Measurements from ENCODE around the gene PHACTR2. TPM values are rescaled to one million over a fixed set of nuclear protein-coding genes. Genes with fewer than 3 reads are reported as not detected.

The PHACTR2 gene
- total and polyA plus RNA-seq, 2 donors, result 5.5 to 9.8 TPM

- no peaks in the 10 kb centered on the region for H3K36me3 ChIP-seq (ENCODE audit: control insufficient read depth in 2 of 2, insufficient read depth in 2 of 2, low read length in 1 of 2)
- no peaks in the 10 kb centered on the region for H3K27me3 ChIP-seq (ENCODE audit: control insufficient read depth in 2 of 2, insufficient read depth in 1 of 2, low read length in 1 of 2)
- H3K4me1 ChIP-seq (ENCODE audit: control insufficient read depth in 2 of 2, insufficient read depth in 2 of 2, low read length in 2 of 2), result peaks cover 2 to 6% of the 10 kb centered on the region in 2 donors
- WGBS, result 97% methylated on average over 2 of the region's 2 CpGs
- no peak for DNase-seq (ENCODE audit: low read depth in 6 of 9, low spot score in 9 of 9)
- no peak overlapping the region for H3K4me3 ChIP-seq (ENCODE audit: low read length in 2 of 2)
- H3K9me3 ChIP-seq (ENCODE audit: control insufficient read depth in 2 of 2, insufficient read depth in 1 of 2, low read length in 1 of 2), result no peaks in the 10 kb centered on the region
- no peak overlapping the region for H3K27ac ChIP-seq (ENCODE audit: low read depth in 1 of 2, low read length in 1 of 2)
Observed at GRCh38 chr6:143740213-143740612, 62.4 kb downstream of the PHACTR2 start.

- H3K9me3 ChIP-seq (ENCODE audit: control insufficient read depth in 2 of 2, insufficient read depth in 1 of 2, low read length in 1 of 2), result no peaks in the 10 kb centered on the region
- no peak overlapping the region for H3K4me3 ChIP-seq (ENCODE audit: low read length in 2 of 2)
- H3K27ac ChIP-seq (ENCODE audit: low read depth in 1 of 2, low read length in 1 of 2), result no peak overlapping the region
- H3K4me1 ChIP-seq (ENCODE audit: control insufficient read depth in 2 of 2, insufficient read depth in 2 of 2, low read length in 2 of 2), result peaks cover 2 to 6% of the 10 kb centered on the region in 2 donors
- no peak for DNase-seq (ENCODE audit: low read depth in 6 of 9, low spot score in 9 of 9)
- H3K36me3 ChIP-seq (ENCODE audit: control insufficient read depth in 2 of 2, insufficient read depth in 2 of 2, low read length in 1 of 2), result no peaks in the 10 kb centered on the region
- no peaks in the 10 kb centered on the region for H3K27me3 ChIP-seq (ENCODE audit: control insufficient read depth in 2 of 2, insufficient read depth in 1 of 2, low read length in 1 of 2)
- WGBS, result 86% methylated on average over 3 of the region's 3 CpGs
Observed at GRCh38 chr6:143741480-143741879, 63.7 kb downstream of the PHACTR2 start.

GRCh38 chr6:143742070-143742954 is 64.5 kb downstream of the PHACTR2 start:
- Histone ChIP-seq H3K36me3 (ENCODE audit: control insufficient read depth in 2 of 2, insufficient read depth in 2 of 2, low read length in 1 of 2) (no peaks in the 10 kb centered on the region), H3K27ac (ENCODE audit: low read depth in 1 of 2, low read length in 1 of 2) (no peak overlapping the region), H3K9me3 (ENCODE audit: control insufficient read depth in 2 of 2, insufficient read depth in 1 of 2, low read length in 1 of 2) (no peaks in the 10 kb centered on the region), H3K27me3 (ENCODE audit: control insufficient read depth in 2 of 2, insufficient read depth in 1 of 2, low read length in 1 of 2) (no peaks in the 10 kb centered on the region), H3K4me1 (ENCODE audit: control insufficient read depth in 2 of 2, insufficient read depth in 2 of 2, low read length in 2 of 2) (peaks cover 2 to 6% of the 10 kb centered on the region in 2 donors), H3K4me3 (ENCODE audit: low read length in 2 of 2) (no peak overlapping the region)
- DNase-seq (ENCODE audit: low read depth in 6 of 9, low spot score in 9 of 9), result no peak
- 96% methylated on average over 6 of the region's 6 CpGs for WGBS

- H3K36me3 ChIP-seq (ENCODE audit: control insufficient read depth in 2 of 2, insufficient read depth in 2 of 2, low read length in 1 of 2), result no peaks in the 10 kb centered on the region
- H3K4me1 ChIP-seq (ENCODE audit: control insufficient read depth in 2 of 2, insufficient read depth in 2 of 2, low read length in 2 of 2), result peaks cover 2 to 6% of the 10 kb centered on the region in 2 donors
- 95% methylated on average over 3 of the region's 3 CpGs for WGBS
- no peaks in the 10 kb centered on the region for H3K27me3 ChIP-seq (ENCODE audit: control insufficient read depth in 2 of 2, insufficient read depth in 1 of 2, low read length in 1 of 2)
- no peak overlapping the region for H3K4me3 ChIP-seq (ENCODE audit: low read length in 2 of 2)
- H3K9me3 ChIP-seq (ENCODE audit: control insufficient read depth in 2 of 2, insufficient read depth in 1 of 2, low read length in 1 of 2), result no peaks in the 10 kb centered on the region
- H3K27ac ChIP-seq (ENCODE audit: low read depth in 1 of 2, low read length in 1 of 2), result no peak overlapping the region
- no peak for DNase-seq (ENCODE audit: low read depth in 6 of 9, low spot score in 9 of 9)
Observed at GRCh38 chr6:143742955-143743255, 65.1 kb downstream of the PHACTR2 start.

GRCh38 chr6:143743301-143744166 is 65.8 kb downstream of the PHACTR2 start:
- H3K27ac ChIP-seq (ENCODE audit: low read depth in 1 of 2, low read length in 1 of 2), result no peak overlapping the region
- H3K36me3 ChIP-seq (ENCODE audit: control insufficient read depth in 2 of 2, insufficient read depth in 2 of 2, low read length in 1 of 2), result no peaks in the 10 kb centered on the region
- 95% methylated on average over 12 of the region's 12 CpGs for WGBS
- peaks cover 2 to 6% of the 10 kb centered on the region in 2 donors for H3K4me1 ChIP-seq (ENCODE audit: control insufficient read depth in 2 of 2, insufficient read depth in 2 of 2, low read length in 2 of 2)
- no peak for DNase-seq (ENCODE audit: low read depth in 6 of 9, low spot score in 9 of 9)
- H3K9me3 ChIP-seq (ENCODE audit: control insufficient read depth in 2 of 2, insufficient read depth in 1 of 2, low read length in 1 of 2), result no peaks in the 10 kb centered on the region
- H3K4me3 ChIP-seq (ENCODE audit: low read length in 2 of 2), result no peak overlapping the region
- H3K27me3 ChIP-seq (ENCODE audit: control insufficient read depth in 2 of 2, insufficient read depth in 1 of 2, low read length in 1 of 2), result no peaks in the 10 kb centered on the region

- DNase-seq (ENCODE audit: low read depth in 6 of 9, low spot score in 9 of 9), result no peak
- peaks cover 0 to under 1% of the 10 kb centered on the region in 2 donors for H3K4me1 ChIP-seq (ENCODE audit: control insufficient read depth in 2 of 2, insufficient read depth in 2 of 2, low read length in 2 of 2)
- H3K36me3 ChIP-seq (ENCODE audit: control insufficient read depth in 2 of 2, insufficient read depth in 2 of 2, low read length in 1 of 2), result no peaks in the 10 kb centered on the region
- H3K27me3 ChIP-seq (ENCODE audit: control insufficient read depth in 2 of 2, insufficient read depth in 1 of 2, low read length in 1 of 2), result no peaks in the 10 kb centered on the region
- no peaks in the 10 kb centered on the region for H3K9me3 ChIP-seq (ENCODE audit: control insufficient read depth in 2 of 2, insufficient read depth in 1 of 2, low read length in 1 of 2)
- H3K4me3 ChIP-seq (ENCODE audit: low read length in 2 of 2), result no peak overlapping the region
- 91% methylated on average over 8 of the region's 8 CpGs for WGBS
- H3K27ac ChIP-seq (ENCODE audit: low read depth in 1 of 2, low read length in 1 of 2), result no peak overlapping the region
Observed at GRCh38 chr6:143744551-143745165, 66.9 kb downstream of the PHACTR2 start.

GRCh38 chr6:143745166-143746133 is 67.7 kb downstream of the PHACTR2 start:
- no peaks in the 10 kb centered on the region for H3K4me1 ChIP-seq (ENCODE audit: control insufficient read depth in 2 of 2, insufficient read depth in 2 of 2, low read length in 2 of 2)
- no peaks in the 10 kb centered on the region for H3K9me3 ChIP-seq (ENCODE audit: control insufficient read depth in 2 of 2, insufficient read depth in 1 of 2, low read length in 1 of 2)
- H3K27me3 ChIP-seq (ENCODE audit: control insufficient read depth in 2 of 2, insufficient read depth in 1 of 2, low read length in 1 of 2), result no peaks in the 10 kb centered on the region
- no peaks in the 10 kb centered on the region for H3K36me3 ChIP-seq (ENCODE audit: control insufficient read depth in 2 of 2, insufficient read depth in 2 of 2, low read length in 1 of 2)
- peak in 1 of 9 donors; percentile 18 for DNase-seq (ENCODE audit: low read depth in 6 of 9, low spot score in 9 of 9)
- WGBS, result 94% methylated on average over 22 of the region's 22 CpGs
- no peak overlapping the region for H3K27ac ChIP-seq (ENCODE audit: low read depth in 1 of 2, low read length in 1 of 2)
- no peak overlapping the region for H3K4me3 ChIP-seq (ENCODE audit: low read length in 2 of 2)
